ENCODE data around the gene MAGEL2. TPM values are rescaled to one million over a fixed set of nuclear protein-coding genes. Genes with fewer than 3 reads are reported as not detected.

Gene MAGEL2
- 1 to 10 TPM; 7.2 to 7.6 TPM for total RNA-seq
- 13.6 TPM for polyA plus RNA-seq (2013, experiment 1 of 2)
- 10.9 TPM for polyA plus RNA-seq (2013, experiment 2 of 2)
- long read RNA-seq, experiment 1, full-length matches to known transcripts, result 2 of 2 reads
- long read RNA-seq, experiment 1, partial matches to known transcripts, result 0 of 2 reads
- long read RNA-seq, experiment 1, other reads (novel, unspliced or antisense), result 0 of 2 reads
- long read RNA-seq, experiment 2, full-length matches to known transcripts, result 14 of 14 reads
- long read RNA-seq, experiment 2, partial matches to known transcripts, result 0 of 14 reads
- long read RNA-seq, experiment 2, other reads (novel, unspliced or antisense), result 0 of 14 reads
- long read RNA-seq, experiment 3, full-length matches to known transcripts, result 12 of 12 reads
- long read RNA-seq, experiment 3, partial matches to known transcripts, result 0 of 12 reads
- long read RNA-seq, experiment 3, other reads (novel, unspliced or antisense), result 0 of 12 reads
- long read RNA-seq, experiment 4, result 0 reads

DNA sequence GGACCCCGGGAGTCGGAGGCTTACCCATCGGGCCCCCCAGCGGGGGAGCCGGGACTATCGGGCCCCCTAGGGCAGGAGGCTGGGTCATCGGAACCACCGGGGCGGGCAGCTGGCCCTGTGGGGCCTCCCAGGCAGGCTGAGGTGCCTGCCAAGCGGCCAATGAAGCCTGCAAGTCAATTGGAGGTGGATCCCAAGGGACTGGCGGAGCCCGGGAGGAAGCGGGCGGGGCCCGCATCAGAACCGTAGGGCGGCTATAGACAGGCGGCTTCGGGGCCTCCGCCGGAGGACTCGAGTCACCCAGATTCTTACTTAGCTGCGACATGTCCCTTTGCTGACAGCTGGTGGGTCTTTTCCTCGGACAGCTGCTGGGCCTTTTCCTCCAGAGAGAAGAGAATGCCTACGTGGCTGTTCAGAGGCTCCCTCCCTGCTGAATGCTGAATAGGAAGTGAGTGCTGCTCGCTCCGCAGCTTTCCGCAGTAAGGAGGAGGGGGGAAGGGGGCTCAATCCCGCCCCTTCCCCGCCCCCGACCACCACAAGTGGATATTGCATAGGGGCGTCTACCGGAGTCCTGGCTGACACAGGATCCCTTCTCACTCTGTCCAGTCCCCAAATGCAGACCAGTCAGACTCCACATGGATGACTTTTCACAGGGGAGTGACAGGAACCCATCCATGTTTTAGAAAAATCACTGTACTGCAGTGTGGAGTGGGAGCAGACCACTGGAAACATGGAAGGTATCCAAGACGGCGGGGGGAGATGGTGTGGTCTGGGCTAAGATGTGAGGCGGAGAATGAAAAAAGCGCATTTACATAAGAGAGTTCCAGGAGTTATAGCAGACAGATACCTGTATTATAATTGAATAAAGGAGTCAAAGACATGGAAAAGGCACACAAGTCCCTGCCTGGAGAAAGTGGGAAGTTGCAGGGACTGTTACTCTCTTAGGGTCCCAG lies at the start of gene MAGEL2:
TSS of gene MAGEL2 (minus strand) at position 447 of the 950 bp plus-strand sequence. CDS start at position 322, 125 bp downstream.
- H3K9me3 Mint-ChIP-seq, result peaks cover 55% of the 10 kb centered on the region
- Histone ChIP-seq H3K9me3 (ENCODE audit: control insufficient read depth, low read length) (peaks cover 5% of the 10 kb centered on the region), H3K9ac (ENCODE audit: extremely low read depth, low read length, poor library complexity, severe bottlenecking) (peak within 1 kb of the TSS; percentile 63), H3K27ac (ENCODE audit: low read depth, low read length) (peak within 1 kb of the TSS; percentile 80), H3K27me3 (ENCODE audit: control insufficient read depth, insufficient read depth, low read length, poor library complexity, severe bottlenecking) (no peaks in the 10 kb centered on the region), H3K4me1 (ENCODE audit: control insufficient read depth, insufficient read depth, low read length) (no peaks in the 10 kb centered on the region), H3K36me3 (ENCODE audit: control insufficient read depth, insufficient read depth, low read length) (no peaks in the 10 kb centered on the region), H3K4me3 (ENCODE audit: low read length) (peak within 1 kb of the TSS; percentile 84)
- H3K27me3 Mint-ChIP-seq (ENCODE audit: insufficient read depth), result peaks cover 14% of the 10 kb centered on the region
- TF ChIP-seq, protein P1, sequence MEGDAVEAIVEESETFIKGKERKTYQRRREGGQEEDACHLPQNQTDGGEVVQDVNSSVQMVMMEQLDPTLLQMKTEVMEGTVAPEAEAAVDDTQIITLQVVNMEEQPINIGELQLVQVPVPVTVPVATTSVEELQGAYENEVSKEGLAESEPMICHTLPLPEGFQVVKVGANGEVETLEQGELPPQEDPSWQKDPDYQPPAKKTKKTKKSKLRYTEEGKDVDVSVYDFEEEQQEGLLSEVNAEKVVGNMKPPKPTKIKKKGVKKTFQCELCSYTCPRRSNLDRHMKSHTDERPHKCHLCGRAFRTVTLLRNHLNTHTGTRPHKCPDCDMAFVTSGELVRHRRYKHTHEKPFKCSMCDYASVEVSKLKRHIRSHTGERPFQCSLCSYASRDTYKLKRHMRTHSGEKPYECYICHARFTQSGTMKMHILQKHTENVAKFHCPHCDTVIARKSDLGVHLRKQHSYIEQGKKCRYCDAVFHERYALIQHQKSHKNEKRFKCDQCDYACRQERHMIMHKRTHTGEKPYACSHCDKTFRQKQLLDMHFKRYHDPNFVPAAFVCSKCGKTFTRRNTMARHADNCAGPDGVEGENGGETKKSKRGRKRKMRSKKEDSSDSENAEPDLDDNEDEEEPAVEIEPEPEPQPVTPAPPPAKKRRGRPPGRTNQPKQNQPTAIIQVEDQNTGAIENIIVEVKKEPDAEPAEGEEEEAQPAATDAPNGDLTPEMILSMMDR (conservative IDR thresholded peaks at IDR 0.05), result no peak
- 40% methylated on average over 17 to 37 of the region's 37 CpGs for WGBS, 2 experiments (ENCODE audit: insufficient coverage in 1 of 2, insufficient read length in 1 of 2)
- H3K27ac Mint-ChIP-seq, result no peak within 1 kb of the TSS
- DNase-seq, result peak; percentile 76
- H3K4me3 Mint-ChIP-seq, result peak within 1 kb of the TSS; percentile 59
- H3K4me1 Mint-ChIP-seq, result no peaks in the 10 kb centered on the region
- no peaks in the 10 kb centered on the region for H3K36me3 Mint-ChIP-seq (ENCODE audit: low read depth)

DNA sequence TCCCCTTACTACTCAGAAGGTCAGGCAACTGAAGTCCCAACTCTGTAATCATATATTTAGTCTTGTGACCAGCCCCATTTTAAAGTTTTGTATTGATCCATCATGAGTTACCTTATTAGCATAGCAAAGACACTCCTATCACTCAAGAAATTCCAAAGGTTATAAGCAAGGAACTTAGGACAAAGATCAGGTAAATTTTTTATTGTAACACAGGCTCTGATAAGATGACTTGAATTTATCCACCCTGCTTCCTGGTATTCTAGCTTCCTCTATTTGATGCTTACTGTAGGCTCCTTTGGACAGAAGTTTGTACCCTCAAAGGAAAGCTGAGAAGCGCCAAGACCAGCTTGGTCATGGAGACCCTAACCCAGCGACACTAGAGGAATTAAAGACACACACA lies 47.6 kb upstream of the MAGEL2 start:
- Histone ChIP-seq H3K4me3 (ENCODE audit: low read length) (peak overlapping the region; percentile 29), H3K4me1 (ENCODE audit: control insufficient read depth, insufficient read depth, low read length) (no peaks in the 10 kb centered on the region), H3K9me3 (ENCODE audit: control insufficient read depth, low read length) (peaks cover 31% of the 10 kb centered on the region), H3K27ac (ENCODE audit: low read depth, low read length) (no peak overlapping the region), H3K27me3 (ENCODE audit: control insufficient read depth, insufficient read depth, low read length, poor library complexity, severe bottlenecking) (no peaks in the 10 kb centered on the region), H3K9ac (ENCODE audit: extremely low read depth, low read length, poor library complexity, severe bottlenecking) (no peak overlapping the region), H3K36me3 (ENCODE audit: control insufficient read depth, insufficient read depth, low read length) (no peaks in the 10 kb centered on the region)
- peaks cover 52% of the 10 kb centered on the region for H3K9me3 Mint-ChIP-seq
- 51% methylated on average over 2 of the region's 2 CpGs; no CpG with 5 or more reads in 1 of the 2 experiments for WGBS, 2 experiments (ENCODE audit: insufficient coverage in 1 of 2, insufficient read length in 1 of 2)
- no peak for DNase-seq
- no peaks in the 10 kb centered on the region for H3K4me1 Mint-ChIP-seq
- no peaks in the 10 kb centered on the region for H3K27me3 Mint-ChIP-seq (ENCODE audit: insufficient read depth)
- TF ChIP-seq, protein P1 (conservative IDR thresholded peaks at IDR 0.05), result no peak
- H3K27ac Mint-ChIP-seq, result no peak overlapping the region
- no peak overlapping the region for H3K4me3 Mint-ChIP-seq
- no peaks in the 10 kb centered on the region for H3K36me3 Mint-ChIP-seq (ENCODE audit: low read depth)

DNA sequence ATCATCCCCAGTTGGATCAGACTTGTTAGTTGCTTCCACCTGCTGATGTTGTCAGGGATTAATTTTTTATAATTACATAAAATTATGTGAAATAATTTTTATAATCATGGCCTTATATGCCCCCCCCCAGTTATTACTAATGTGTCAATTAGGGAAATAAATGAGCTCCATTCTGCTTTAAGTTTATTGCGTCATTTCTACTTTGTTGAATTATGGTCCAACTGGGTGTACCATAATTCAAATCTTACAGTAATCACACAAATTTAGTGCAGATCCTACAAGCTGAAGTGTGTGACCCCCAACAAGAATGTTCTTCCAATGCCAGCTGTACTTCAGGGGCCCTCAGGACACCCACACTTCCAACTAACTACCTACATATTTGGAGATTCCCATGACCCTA lies 46.9 kb upstream of the MAGEL2 start:
- no peak overlapping the region for H3K4me3 Mint-ChIP-seq
- Histone ChIP-seq H3K27me3 (ENCODE audit: control insufficient read depth, insufficient read depth, low read length, poor library complexity, severe bottlenecking) (no peaks in the 10 kb centered on the region), H3K4me1 (ENCODE audit: control insufficient read depth, insufficient read depth, low read length) (no peaks in the 10 kb centered on the region), H3K36me3 (ENCODE audit: control insufficient read depth, insufficient read depth, low read length) (no peaks in the 10 kb centered on the region), H3K27ac (ENCODE audit: low read depth, low read length) (no peak overlapping the region), H3K9me3 (ENCODE audit: control insufficient read depth, low read length) (peaks cover 31% of the 10 kb centered on the region), H3K4me3 (ENCODE audit: low read length) (peak overlapping the region; percentile 29), H3K9ac (ENCODE audit: extremely low read depth, low read length, poor library complexity, severe bottlenecking) (no peak overlapping the region)
- H3K27me3 Mint-ChIP-seq (ENCODE audit: insufficient read depth), result no peaks in the 10 kb centered on the region
- TF ChIP-seq, protein P1 (conservative IDR thresholded peaks at IDR 0.05), result no peak
- H3K36me3 Mint-ChIP-seq (ENCODE audit: low read depth), result no peaks in the 10 kb centered on the region
- H3K27ac Mint-ChIP-seq, result no peak overlapping the region
- DNase-seq, result no peak
- H3K9me3 Mint-ChIP-seq, result peaks cover 52% of the 10 kb centered on the region
- H3K4me1 Mint-ChIP-seq, result no peaks in the 10 kb centered on the region
- WGBS, 2 experiments (ENCODE audit: insufficient coverage in 1 of 2, insufficient read length in 1 of 2), result 100% methylated on average over 1 of the region's 1 CpG; no CpG with 5 or more reads in 1 of the 2 experiments
